K562 (cell line): ENCODE measurements around the gene DISC1. TPM values are rescaled to one million over a fixed set of nuclear protein-coding genes. Genes with fewer than 3 reads are reported as not detected.

Experiments
- BDP1 ChIP-seq: IDR thresholded peaks from 3 replicates; pipeline ENCODE4 v1.6.1; 2011; ENCODE audit not compliant: insufficient read length, insufficient read depth
- HEY1 ChIP-seq: fragments of 250-450 bp; sonication (Bioruptor Pico); IDR thresholded peaks from 2 replicates; pipeline ENCODE4 v1.5.0; 2020; ENCODE audit warnings: mild to moderate bottlenecking, moderate library complexity, borderline replicate concordance
- REST ChIP-seq, 2 experiments: fragments of 450-650 bp; formaldehyde crosslinking in 1 of 2; IDR thresholded peaks; 2 replicates each; pipeline versions ENCODE4 v1.4.0 to v1.6.1; 2014 to 2020; ENCODE audit warnings: mild to moderate bottlenecking in 2 of 2, borderline replicate concordance in 1 of 2, low read depth in 1 of 2
- ZC3H11A ChIP-seq: IDR thresholded peaks from 2 replicates; pipeline ENCODE4 v1.6.1; 2012; ENCODE audit warnings: low read depth, low read length, improper control_type of control experiment
- polyA plus RNA-seq, 8 experiments: library from polyadenylated mRNA; depleted of rRNA in 4 of 8; stranded (reverse) in 5 of 8; unstranded in 3 of 8; fragments of >200 nt; fragmentation: Nextera tagmentation in 2 of 8; fragmentation: Illumina TruSeq in 1 of 8; extraction: Ambion mirVana in 2 of 8; extraction: Trizol in 1 of 8; gene quantifications; 2 replicates each; pipeline versions ENCODE4 v1.2.1 to v1.2.3, GENCODE V29; 2011 to 2014; ENCODE audit warnings: inconsistent platforms in 1 of 8, missing spikeins in 1 of 8
- total RNA-seq, 7 experiments: library from RNA; depleted of rRNA in 6 of 7; stranded (reverse); fragments of >200 nt in 6 of 7; fragmentation: Illumina TruSeq in 2 of 7; extraction: Trizol in 2 of 7; gene quantifications; 2 replicates each; pipeline versions ENCODE4 v1.2.1 to v1.2.3, GENCODE V29; 2011 to 2021; ENCODE audit warnings: low replicate concordance in 1 of 7

DISC1 gene
- total and polyA plus RNA-seq, 9 of the 15 experiments (the other 6 are each of a cell fraction or from before 2014, with no cell fraction given): 0.01 to 0.11 (median 0.08) TPM; not detected in 1

- TF ChIP-seq REST (IDR thresholded peaks at IDR 0.05; ENCODE audit: borderline replicate concordance) (no peak), REST (CRISPR knock-in tag; IDR thresholded peaks at IDR 0.05; ENCODE audit: low read depth) (no peak), ZC3H11A (no peak), BDP1 (no peak), HEY1 (CRISPR knock-in tag) (no peak)
These were observed 54.4 kb downstream of the DISC1 start (continued) for GRCh38 chr1:231681006-231681405.
